PC-3 (cell line): ENCODE data around the gene TMTC1.

Experiments used
- EZH2 ChIP-seq: fragments of 300-600 bp; sonication (generic); IDR thresholded peaks from one replicate; pipeline ENCODE4 v1.6.1; 2017; ENCODE audit warnings: antibody characterized with exemption, mild to moderate bottlenecking, low read length; ENCODE audit not compliant: unreplicated experiment
- EZH2phosphoT487 ChIP-seq: fragments of 300-600 bp; sonication (generic); IDR thresholded peaks from 2 replicates; pipeline ENCODE4 v1.6.1; 2018; ENCODE audit warnings: mild to moderate bottlenecking, antibody characterized with exemption, low read length, borderline replicate concordance
- TF ChIP-seq, protein P1 (sequence below): fragments of 300-600 bp; sonication (generic); conservative IDR thresholded peaks from 2 replicates; pipeline ENCODE4 v1.5.1; 2017; ENCODE audit warnings: antibody characterized with exemption, low read depth, mild to moderate bottlenecking, low read length

DNA sequence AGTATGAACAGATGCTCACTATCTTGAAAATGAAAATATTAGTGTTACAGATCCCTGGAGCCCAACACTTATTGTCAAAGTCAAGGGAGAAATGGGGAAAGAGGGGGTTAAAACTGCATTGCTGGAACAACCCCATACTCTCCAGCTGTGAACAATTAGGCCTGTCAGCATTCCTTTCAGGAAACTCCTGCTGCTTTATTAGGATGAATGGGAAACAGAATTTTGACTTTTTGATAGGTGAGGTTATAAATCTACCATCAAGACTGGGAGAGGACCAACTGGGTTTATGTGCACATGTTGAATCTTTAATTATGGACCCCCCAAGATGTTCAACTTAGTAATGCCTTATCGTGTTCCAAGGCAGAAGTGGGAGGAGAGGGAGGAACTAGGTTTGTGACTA lies 85.0 kb downstream of the TMTC1 start:
- TF ChIP-seq, protein P1, sequence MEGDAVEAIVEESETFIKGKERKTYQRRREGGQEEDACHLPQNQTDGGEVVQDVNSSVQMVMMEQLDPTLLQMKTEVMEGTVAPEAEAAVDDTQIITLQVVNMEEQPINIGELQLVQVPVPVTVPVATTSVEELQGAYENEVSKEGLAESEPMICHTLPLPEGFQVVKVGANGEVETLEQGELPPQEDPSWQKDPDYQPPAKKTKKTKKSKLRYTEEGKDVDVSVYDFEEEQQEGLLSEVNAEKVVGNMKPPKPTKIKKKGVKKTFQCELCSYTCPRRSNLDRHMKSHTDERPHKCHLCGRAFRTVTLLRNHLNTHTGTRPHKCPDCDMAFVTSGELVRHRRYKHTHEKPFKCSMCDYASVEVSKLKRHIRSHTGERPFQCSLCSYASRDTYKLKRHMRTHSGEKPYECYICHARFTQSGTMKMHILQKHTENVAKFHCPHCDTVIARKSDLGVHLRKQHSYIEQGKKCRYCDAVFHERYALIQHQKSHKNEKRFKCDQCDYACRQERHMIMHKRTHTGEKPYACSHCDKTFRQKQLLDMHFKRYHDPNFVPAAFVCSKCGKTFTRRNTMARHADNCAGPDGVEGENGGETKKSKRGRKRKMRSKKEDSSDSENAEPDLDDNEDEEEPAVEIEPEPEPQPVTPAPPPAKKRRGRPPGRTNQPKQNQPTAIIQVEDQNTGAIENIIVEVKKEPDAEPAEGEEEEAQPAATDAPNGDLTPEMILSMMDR = no peak
- TF ChIP-seq EZH2 (no peak), EZH2phosphoT487 (no peak)
